Ectodermal cell (in vitro differentiated cells): ENCODE data around the gene APOM.

Source experiments
- H3K27ac ChIP-seq: 2 replicates; pipeline ENCODE4 v1.7.0; 2013; ENCODE audit warnings: mild to moderate bottlenecking, low read depth, low read length; ENCODE audit not compliant: insufficient read depth, poor library complexity, severe bottlenecking
- H3K27me3 ChIP-seq: 2 replicates; pipeline ENCODE4 v1.7.0; 2013; ENCODE audit warnings: mild to moderate bottlenecking, low read length; ENCODE audit not compliant: insufficient read depth, control insufficient read depth, poor library complexity, severe bottlenecking
- H3K36me3 ChIP-seq: one replicate; pipeline ENCODE4 v1.7.0; 2013; ENCODE audit warnings: low read length; ENCODE audit not compliant: control insufficient read depth, insufficient read depth
- H3K4me1 ChIP-seq: one replicate; pipeline ENCODE4 v1.7.0; 2013; ENCODE audit warnings: low read length; ENCODE audit not compliant: control insufficient read depth, insufficient read depth
- H3K4me3 ChIP-seq: 2 replicates; pipeline ENCODE4 v1.7.0; 2013; ENCODE audit warnings: low read depth, low read length, control low read depth; ENCODE audit not compliant: insufficient read depth
- H3K9me3 ChIP-seq: 2 replicates; pipeline ENCODE4 v1.7.0; 2013; ENCODE audit warnings: mild to moderate bottlenecking, low read length, moderate library complexity; ENCODE audit not compliant: control insufficient read depth
- WGBS, 2 experiments: methylation state at CpG; one replicate each; pipeline ENCODE4 v1.1.7; 2013; ENCODE audit warnings: missing lambda C conversion rate in 2 of 2; 5-methylcytosine and 5-hydroxymethylcytosine counted together

The APOM gene

GRCh38 chr6:31691564-31692108 is 35.9 kb downstream of the APOM start:
- no peaks in the 10 kb centered on the region for H3K9me3 ChIP-seq
- no peaks in the 10 kb centered on the region for H3K27me3 ChIP-seq
- no peak overlapping the region for H3K4me3 ChIP-seq
- H3K27ac ChIP-seq, result no peak overlapping the region
- H3K4me1 ChIP-seq, result no peaks in the 10 kb centered on the region
- 94 to 95% methylated on average over 12 of the region's 12 CpGs for WGBS, 2 experiments
- H3K36me3 ChIP-seq, result peaks cover 25% of the 10 kb centered on the region

DNA sequence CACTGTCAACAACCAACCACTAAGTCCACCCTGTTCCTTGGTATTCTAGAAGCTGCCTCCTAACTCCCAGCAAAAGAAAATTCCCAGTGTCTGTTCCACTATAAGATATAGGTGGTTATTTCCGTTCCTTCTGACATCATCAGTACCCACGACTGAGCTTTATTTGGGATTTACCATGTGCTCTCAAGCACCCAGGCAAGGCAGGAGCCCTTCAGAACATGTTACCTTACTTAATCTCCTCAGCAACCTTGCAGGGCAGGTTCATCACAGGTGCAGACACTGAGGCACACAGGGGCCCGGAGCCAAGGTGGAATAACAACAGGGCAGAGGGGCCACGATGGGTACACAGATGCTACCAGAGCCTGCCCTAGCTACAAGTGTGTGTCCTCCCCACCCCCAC is 36.7 kb downstream of the APOM start:
- no peaks in the 10 kb centered on the region for H3K9me3 ChIP-seq
- 94 to 95% methylated on average over 4 of the region's 4 CpGs for WGBS, 2 experiments
- no peaks in the 10 kb centered on the region for H3K4me1 ChIP-seq
- no peak overlapping the region for H3K27ac ChIP-seq
- H3K4me3 ChIP-seq, result no peak overlapping the region
- peaks cover 19% of the 10 kb centered on the region for H3K36me3 ChIP-seq
- H3K27me3 ChIP-seq, result no peaks in the 10 kb centered on the region

DNA sequence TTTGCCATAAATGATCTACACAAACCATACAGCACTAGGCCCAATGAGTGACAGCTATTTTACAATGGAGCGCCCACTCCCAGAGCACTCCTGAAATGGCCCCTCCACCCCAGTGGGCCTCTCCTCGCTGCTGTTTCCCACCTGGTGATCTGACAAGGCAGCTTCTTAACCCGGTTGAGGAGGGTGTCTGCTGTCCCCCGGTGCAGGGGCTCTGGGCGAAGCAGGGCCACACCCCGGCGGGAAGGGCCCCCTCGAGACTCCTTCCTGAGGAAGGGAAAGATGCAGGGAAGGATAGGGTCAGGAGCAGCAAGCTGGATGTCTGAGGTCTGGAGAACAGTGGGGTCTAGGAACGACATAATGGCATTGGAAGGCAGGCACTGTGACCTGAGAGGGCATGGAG is 37.2 kb downstream of the APOM start:
- H3K27ac ChIP-seq, result no peak overlapping the region
- no peaks in the 10 kb centered on the region for H3K4me1 ChIP-seq
- H3K4me3 ChIP-seq, result no peak overlapping the region
- H3K36me3 ChIP-seq, result peaks cover 14% of the 10 kb centered on the region
- H3K9me3 ChIP-seq, result no peaks in the 10 kb centered on the region
- H3K27me3 ChIP-seq, result no peaks in the 10 kb centered on the region
- WGBS, 2 experiments, result 94 to 96% methylated on average over 9 of the region's 9 CpGs

DNA sequence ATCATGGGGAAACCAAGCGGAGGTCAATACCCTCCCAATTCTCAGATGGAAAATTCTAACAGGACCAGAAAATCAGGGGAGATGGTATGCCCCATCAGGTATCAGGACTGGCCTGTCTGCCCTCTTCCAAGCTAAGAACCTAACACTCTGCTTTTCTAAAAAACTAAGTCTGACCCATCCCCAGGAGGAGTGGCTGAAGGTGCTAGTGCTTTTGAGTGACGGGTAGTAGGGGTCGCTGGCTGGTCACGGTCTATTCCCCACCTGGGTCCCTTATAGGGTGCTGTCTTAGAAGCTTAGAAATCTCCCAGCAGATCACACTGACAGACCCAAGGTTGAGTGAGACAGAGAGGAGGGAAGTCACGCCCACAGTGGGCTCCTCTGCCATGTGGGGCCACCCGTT is 37.8 kb downstream of the APOM start:
- WGBS, 2 experiments, result 93 to 95% methylated on average over 6 of the region's 6 CpGs
- Histone ChIP-seq H3K27ac (no peak overlapping the region), H3K4me3 (no peak overlapping the region), H3K27me3 (no peaks in the 10 kb centered on the region), H3K4me1 (no peaks in the 10 kb centered on the region), H3K36me3 (peaks cover 12% of the 10 kb centered on the region), H3K9me3 (no peaks in the 10 kb centered on the region)

DNA sequence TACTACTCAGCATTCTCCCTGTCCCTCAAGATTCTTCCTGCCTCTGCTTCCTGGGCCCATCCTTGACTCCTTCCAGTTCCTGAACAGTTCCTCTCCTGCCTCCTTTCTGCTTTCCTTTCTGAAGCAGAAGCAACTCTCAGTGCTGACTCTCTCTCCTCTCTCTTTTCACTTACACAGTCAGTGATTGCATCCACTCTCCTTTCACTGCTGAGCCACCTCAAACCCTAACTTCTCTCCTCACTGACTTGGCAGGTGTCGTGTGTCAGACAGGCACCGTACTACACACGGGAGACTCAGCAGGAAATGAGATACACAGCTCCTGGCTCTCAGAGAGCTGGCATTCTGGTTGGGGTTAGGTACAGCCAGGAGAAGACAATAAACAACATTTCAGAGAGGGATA is 41.9 kb downstream of the APOM start:
- Histone ChIP-seq H3K27ac (no peak overlapping the region), H3K4me1 (peaks cover 9% of the 10 kb centered on the region), H3K9me3 (no peaks in the 10 kb centered on the region), H3K36me3 (peaks cover 12% of the 10 kb centered on the region), H3K27me3 (no peaks in the 10 kb centered on the region), H3K4me3 (no peak overlapping the region)
- 87 to 93% methylated on average over 3 of the region's 3 CpGs for WGBS, 2 experiments

- no peak overlapping the region for H3K27ac ChIP-seq
- WGBS, 2 experiments, result 93 to 99% methylated on average over 4 to 5 of the region's 5 CpGs
- no peak overlapping the region for H3K4me3 ChIP-seq
Observed at GRCh38 chr6:31700740-31701401, 45.2 kb downstream of the APOM start.

DNA sequence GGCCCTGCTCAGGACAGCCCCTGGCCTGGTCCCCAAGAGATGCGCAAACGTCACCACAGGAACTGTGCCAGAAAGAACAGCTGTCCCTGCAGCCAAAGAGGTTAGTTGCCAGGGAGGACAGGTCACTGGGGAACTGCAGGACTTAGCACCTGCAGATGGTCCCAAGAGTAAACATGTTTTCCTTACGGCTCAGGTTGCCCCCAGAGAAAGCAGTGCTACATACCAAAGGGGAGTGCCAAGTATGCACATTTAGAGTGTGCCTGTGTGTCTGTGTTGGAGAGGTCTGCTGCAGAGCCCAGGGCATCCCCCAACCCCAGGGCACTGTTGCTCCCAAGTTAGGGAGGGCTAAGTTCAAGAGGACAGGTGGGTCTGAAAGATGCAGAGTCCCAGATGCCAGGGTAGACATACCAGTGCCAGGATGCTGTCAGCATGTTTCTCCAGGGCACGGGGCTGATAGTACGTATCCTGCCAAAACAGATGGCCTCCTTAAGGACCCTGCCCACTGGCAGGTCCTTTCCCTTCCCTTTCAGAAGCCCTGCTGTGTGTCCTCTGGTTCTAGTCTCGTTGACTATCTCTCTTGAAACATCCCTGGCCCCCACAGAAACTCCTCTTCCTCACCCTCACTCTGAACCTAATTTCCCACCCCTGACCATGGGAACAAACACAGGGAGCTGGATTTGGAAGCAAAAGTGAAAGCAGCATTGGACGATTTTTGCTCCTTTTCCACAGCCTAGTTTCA is 46.1 kb downstream of the APOM start:
- Histone ChIP-seq H3K4me1 (peaks cover 9% of the 10 kb centered on the region), H3K4me3 (peak overlapping the region; percentile 88), H3K36me3 (no peaks in the 10 kb centered on the region), H3K27ac (no peak overlapping the region), H3K9me3 (no peaks in the 10 kb centered on the region), H3K27me3 (peaks cover 6% of the 10 kb centered on the region)
- 64 to 68% methylated on average over 7 of the region's 7 CpGs for WGBS, 2 experiments

More at GRCh38 chr6:31700740-31701401, 45.2 kb downstream of the APOM start:
- Histone ChIP-seq H3K9me3 (no peaks in the 10 kb centered on the region), H3K27me3 (no peaks in the 10 kb centered on the region), H3K36me3 (no peaks in the 10 kb centered on the region), H3K4me1 (peaks cover 9% of the 10 kb centered on the region)

GRCh38 chr6:31702405-31702818 is 46.7 kb downstream of the APOM start:
- H3K4me1 ChIP-seq, result peaks cover 9% of the 10 kb centered on the region
- H3K27ac ChIP-seq, result peak overlapping the region; percentile 89
- peak overlapping the region; percentile 88 for H3K4me3 ChIP-seq
- peaks cover 11% of the 10 kb centered on the region for H3K27me3 ChIP-seq
- no peaks in the 10 kb centered on the region for H3K9me3 ChIP-seq
- H3K36me3 ChIP-seq, result no peaks in the 10 kb centered on the region
- WGBS, 2 experiments, result 4 to 6% methylated on average over 9 to 10 of the region's 10 CpGs

DNA sequence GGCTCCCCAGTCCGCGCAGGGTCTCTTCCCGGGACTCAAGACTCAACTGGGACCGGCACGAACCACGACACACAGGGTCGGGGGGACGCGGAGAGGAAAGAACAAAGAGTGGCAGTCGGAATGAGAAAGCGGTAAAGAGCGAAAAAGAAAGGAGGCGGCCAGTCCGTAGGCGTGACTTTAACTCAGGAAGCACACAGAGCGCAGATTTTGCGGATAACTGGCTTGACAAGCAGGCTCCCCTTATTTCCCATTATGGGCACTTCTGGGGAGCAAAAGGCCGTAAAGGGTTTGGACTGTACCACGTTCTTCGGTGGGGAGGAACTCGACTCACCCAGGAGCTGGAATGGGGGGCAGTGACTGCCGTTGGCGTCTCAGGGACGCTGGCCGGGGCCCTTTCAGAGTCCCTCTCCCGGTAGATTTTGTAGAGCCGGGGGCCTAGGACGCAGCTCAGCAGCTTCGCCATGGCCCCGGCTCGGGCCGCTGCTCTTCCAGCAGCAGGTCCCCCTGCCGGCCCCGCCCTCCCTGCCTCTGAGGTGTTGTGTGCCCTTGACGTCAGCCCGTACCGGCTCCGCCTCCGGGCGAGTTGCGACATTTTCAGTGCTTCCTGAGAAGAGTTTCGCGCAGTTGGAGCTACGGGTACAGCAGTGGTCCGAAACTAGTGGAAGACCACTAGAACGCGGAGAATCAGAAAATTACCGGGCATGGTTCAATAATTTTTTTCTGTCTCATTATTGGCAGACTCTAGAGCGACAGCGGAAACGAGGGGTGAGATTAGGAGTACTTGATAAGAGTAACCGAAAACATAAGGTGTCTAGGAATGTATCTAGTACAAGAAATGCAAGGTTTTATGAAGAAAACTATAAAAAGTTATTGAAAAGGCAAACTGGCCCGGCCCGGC is 47.4 kb downstream of the APOM start, which contains the start of gene ABHD16A:
Gene ABHD16A, minus strand, starts transcription at position 506 of the 898 bp plus-strand sequence. Its CDS starts 43 bp downstream, at position 463.
- WGBS, 2 experiments, result 4% methylated on average over 54 of the region's 54 CpGs
- Histone ChIP-seq H3K4me1 (peaks cover 9% of the 10 kb centered on the region), H3K27ac (peak within 1 kb of the TSS; percentile 89), H3K36me3 (no peaks in the 10 kb centered on the region), H3K9me3 (no peaks in the 10 kb centered on the region), H3K27me3 (peaks cover 18% of the 10 kb centered on the region), H3K4me3 (peak within 1 kb of the TSS; percentile 88)
